HepG2 (cell line): ENCODE data around the gene SIN3A. TPM values are rescaled to one million over a fixed set of nuclear protein-coding genes. Genes with fewer than 3 reads are reported as not detected.

Source experiments
- DNMT3B ChIP-seq: conservative IDR thresholded peaks from 2 replicates; pipeline ENCODE4 v1.6.1; 2016; ENCODE audit warnings: missing biosample characterization, control low read depth
- MEIS1 ChIP-seq: sonication (generic); formaldehyde crosslinking; IDR thresholded peaks from 2 replicates; pipeline ENCODE4 v1.9.0; 2021; ENCODE audit warnings: mild to moderate bottlenecking, missing genetic modification reagents, moderate library complexity, borderline replicate concordance
- SIN3A ChIP-seq: IDR thresholded peaks from 2 replicates; pipeline ENCODE4 v1.6.1; 2011; ENCODE audit warnings: low read depth, mild to moderate bottlenecking, control low read depth, low read length, borderline replicate concordance
- SMAD9 ChIP-seq: sonication (generic); formaldehyde crosslinking; IDR thresholded peaks from 2 replicates; pipeline ENCODE4 v1.5.1; 2020; ENCODE audit warnings: mild to moderate bottlenecking, missing genetic modification reagents
- SPEN ChIP-seq: sonication (generic); formaldehyde crosslinking; IDR thresholded peaks from 2 replicates; pipeline ENCODE4 v1.5.1; 2020; ENCODE audit warnings: low read depth, mild to moderate bottlenecking, missing genetic modification reagents
- TGIF2 ChIP-seq: IDR thresholded peaks from 2 replicates; pipeline ENCODE4 v1.6.1; 2016; ENCODE audit warnings: control low read depth, missing compliant biosample characterization
- U2AF2 ChIP-seq: fragments of 200-400 bp; formaldehyde crosslinking; IDR thresholded peaks from 2 replicates; pipeline ENCODE4 v1.6.1; 2017; ENCODE audit warnings: low read depth, mild to moderate bottlenecking, low read length
- ZNF251 ChIP-seq: sonication (generic); formaldehyde crosslinking; IDR thresholded peaks from 2 replicates; pipeline ENCODE4 v1.9.0; 2021; ENCODE audit warnings: mild to moderate bottlenecking, missing genetic modification reagents
- ZNF605 ChIP-seq: sonication (generic); formaldehyde crosslinking; IDR thresholded peaks from 2 replicates; pipeline ENCODE4 v1.8.0; 2022; ENCODE audit warnings: mild to moderate bottlenecking, missing genetic modification reagents
- ZNF629 ChIP-seq: sonication (generic); formaldehyde crosslinking; conservative IDR thresholded peaks from 2 replicates; pipeline ENCODE4 v1.5.0; 2020; ENCODE audit warnings: missing genetic modification reagents
- ZNF709 ChIP-seq: sonication (generic); formaldehyde crosslinking; IDR thresholded peaks from 2 replicates; pipeline ENCODE4 v1.5.0; 2020; ENCODE audit warnings: mild to moderate bottlenecking, missing genetic modification reagents
- polyA plus RNA-seq, 8 experiments: library from polyadenylated mRNA; depleted of rRNA in 3 of 8; stranded (reverse) in 7 of 8; unstranded in 1 of 8; fragments of >200 nt; fragmentation: Illumina TruSeq in 4 of 8; extraction: Trizol in 4 of 8; gene quantifications; 2 replicates each; pipeline versions ENCODE4 v1.2.1 to v1.2.3, GENCODE V29; 2011 to 2016; ENCODE audit warnings: low read depth in 4 of 8, missing spikeins in 1 of 8, mixed read lengths in 1 of 8; ENCODE audit not compliant: insufficient read depth in 1 of 8
- total RNA-seq, 5 experiments: library from RNA; depleted of rRNA; stranded (reverse); fragments of >200 nt; fragmentation: Illumina TruSeq; extraction: Trizol; gene quantifications; 2 replicates each; pipeline ENCODE4 v1.2.3, GENCODE V29; 2016; ENCODE audit warnings: low read depth in 1 of 5
- TF ChIP-seq, protein P1 (sequence below): sonication (generic); formaldehyde crosslinking; IDR thresholded peaks from 2 replicates; pipeline ENCODE4 v1.8.1; 2023; ENCODE audit warnings: mild to moderate bottlenecking, missing genetic modification reagents
- TF ChIP-seq, protein P2 (sequence below): sonication (generic); formaldehyde crosslinking; IDR thresholded peaks from 2 replicates; pipeline ENCODE4 v1.4.0; 2020; ENCODE audit warnings: missing genetic modification reagents
- TF ChIP-seq, protein P3 (sequence below): IDR thresholded peaks from 2 replicates; pipeline ENCODE4 v1.6.1; 2016; ENCODE audit warnings: low read depth, control low read depth
- TF ChIP-seq, protein P4 (sequence below), 2 experiments: sonication (generic) in 1 of 2; formaldehyde crosslinking in 1 of 2; IDR thresholded peaks; 2 replicates each; pipeline versions ENCODE4 v1.4.0 to v1.6.1; 2016 to 2020; ENCODE audit warnings: borderline replicate concordance in 1 of 2, low read depth in 1 of 2, mild to moderate bottlenecking in 1 of 2, missing genetic modification reagents in 1 of 2
- TF ChIP-seq, protein P5 (sequence below): IDR thresholded peaks from 2 replicates; pipeline ENCODE4 v1.6.1; 2016; ENCODE audit warnings: mild to moderate bottlenecking

Gene SIN3A
- total and polyA plus RNA-seq, 2 of the 13 experiments (the other 11 are each of a cell fraction or from before 2014, with no cell fraction given) = 16.1 to 28.1 TPM

DNA sequence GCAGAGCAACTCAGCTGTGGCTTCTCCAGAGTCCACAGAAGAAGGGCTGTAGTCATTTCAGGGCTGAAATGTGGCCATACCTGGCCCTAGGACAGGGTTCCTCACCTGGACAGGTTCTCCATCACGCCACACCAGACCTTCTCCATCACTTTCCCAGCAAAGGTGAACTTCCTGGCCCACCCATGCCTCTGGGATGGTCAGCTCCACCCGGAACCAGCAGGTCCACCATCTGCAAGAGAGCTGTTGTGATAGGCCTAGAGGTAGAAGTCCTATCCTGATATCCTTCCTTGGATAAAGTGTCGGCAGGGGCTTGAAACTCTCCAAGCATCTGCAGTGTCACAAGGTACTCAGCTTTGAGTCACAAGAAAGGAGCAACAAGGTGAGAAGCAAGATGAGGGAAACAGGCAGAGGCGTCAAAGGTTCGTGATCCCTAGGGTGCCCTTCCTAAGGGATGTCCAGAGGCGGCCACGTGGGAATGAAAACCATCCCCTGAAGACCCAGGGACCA, 84.0 kb downstream of the SIN3A start (continued):
- no peak for TF ChIP-seq MEIS1 (CRISPR knock-in tag)
- TF ChIP-seq ZNF251 (CRISPR knock-in tag) = 0 out of 2 replicates have a peak, but pooled peaks have one; percentile 30
- TF ChIP-seq, protein P1, sequence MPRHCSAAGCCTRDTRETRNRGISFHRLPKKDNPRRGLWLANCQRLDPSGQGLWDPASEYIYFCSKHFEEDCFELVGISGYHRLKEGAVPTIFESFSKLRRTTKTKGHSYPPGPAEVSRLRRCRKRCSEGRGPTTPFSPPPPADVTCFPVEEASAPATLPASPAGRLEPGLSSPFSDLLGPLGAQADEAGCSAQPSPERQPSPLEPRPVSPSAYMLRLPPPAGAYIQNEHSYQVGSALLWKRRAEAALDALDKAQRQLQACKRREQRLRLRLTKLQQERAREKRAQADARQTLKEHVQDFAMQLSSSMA = peak; percentile 81; the same call in 1 of the 2 replicates
- TF ChIP-seq, protein P2, sequence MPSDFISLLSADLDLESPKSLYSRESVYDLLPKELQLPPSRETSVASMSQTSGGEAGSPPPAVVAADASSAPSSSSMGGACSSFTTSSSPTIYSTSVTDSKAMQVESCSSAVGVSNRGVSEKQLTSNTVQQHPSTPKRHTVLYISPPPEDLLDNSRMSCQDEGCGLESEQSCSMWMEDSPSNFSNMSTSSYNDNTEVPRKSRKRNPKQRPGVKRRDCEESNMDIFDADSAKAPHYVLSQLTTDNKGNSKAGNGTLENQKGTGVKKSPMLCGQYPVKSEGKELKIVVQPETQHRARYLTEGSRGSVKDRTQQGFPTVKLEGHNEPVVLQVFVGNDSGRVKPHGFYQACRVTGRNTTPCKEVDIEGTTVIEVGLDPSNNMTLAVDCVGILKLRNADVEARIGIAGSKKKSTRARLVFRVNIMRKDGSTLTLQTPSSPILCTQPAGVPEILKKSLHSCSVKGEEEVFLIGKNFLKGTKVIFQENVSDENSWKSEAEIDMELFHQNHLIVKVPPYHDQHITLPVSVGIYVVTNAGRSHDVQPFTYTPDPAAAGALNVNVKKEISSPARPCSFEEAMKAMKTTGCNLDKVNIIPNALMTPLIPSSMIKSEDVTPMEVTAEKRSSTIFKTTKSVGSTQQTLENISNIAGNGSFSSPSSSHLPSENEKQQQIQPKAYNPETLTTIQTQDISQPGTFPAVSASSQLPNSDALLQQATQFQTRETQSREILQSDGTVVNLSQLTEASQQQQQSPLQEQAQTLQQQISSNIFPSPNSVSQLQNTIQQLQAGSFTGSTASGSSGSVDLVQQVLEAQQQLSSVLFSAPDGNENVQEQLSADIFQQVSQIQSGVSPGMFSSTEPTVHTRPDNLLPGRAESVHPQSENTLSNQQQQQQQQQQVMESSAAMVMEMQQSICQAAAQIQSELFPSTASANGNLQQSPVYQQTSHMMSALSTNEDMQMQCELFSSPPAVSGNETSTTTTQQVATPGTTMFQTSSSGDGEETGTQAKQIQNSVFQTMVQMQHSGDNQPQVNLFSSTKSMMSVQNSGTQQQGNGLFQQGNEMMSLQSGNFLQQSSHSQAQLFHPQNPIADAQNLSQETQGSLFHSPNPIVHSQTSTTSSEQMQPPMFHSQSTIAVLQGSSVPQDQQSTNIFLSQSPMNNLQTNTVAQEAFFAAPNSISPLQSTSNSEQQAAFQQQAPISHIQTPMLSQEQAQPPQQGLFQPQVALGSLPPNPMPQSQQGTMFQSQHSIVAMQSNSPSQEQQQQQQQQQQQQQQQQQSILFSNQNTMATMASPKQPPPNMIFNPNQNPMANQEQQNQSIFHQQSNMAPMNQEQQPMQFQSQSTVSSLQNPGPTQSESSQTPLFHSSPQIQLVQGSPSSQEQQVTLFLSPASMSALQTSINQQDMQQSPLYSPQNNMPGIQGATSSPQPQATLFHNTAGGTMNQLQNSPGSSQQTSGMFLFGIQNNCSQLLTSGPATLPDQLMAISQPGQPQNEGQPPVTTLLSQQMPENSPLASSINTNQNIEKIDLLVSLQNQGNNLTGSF = 0 out of 2 replicates have a peak, but pooled peaks have one; percentile 43
- peak; percentile 2; the same call in 1 of the 2 replicates for TF ChIP-seq ZNF629 (CRISPR knock-in tag)
- TF ChIP-seq, protein P3, sequence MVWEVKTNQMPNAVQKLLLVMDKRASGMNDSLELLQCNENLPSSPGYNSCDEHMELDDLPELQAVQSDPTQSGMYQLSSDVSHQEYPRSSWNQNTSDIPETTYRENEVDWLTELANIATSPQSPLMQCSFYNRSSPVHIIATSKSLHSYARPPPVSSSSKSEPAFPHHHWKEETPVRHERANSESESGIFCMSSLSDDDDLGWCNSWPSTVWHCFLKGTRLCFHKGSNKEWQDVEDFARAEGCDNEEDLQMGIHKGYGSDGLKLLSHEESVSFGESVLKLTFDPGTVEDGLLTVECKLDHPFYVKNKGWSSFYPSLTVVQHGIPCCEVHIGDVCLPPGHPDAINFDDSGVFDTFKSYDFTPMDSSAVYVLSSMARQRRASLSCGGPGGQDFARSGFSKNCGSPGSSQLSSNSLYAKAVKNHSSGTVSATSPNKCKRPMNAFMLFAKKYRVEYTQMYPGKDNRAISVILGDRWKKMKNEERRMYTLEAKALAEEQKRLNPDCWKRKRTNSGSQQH = no peak
- no peak for TF ChIP-seq ZNF709 (CRISPR knock-in tag)
- no peak for TF ChIP-seq SMAD9
- peak; percentile 17; the same call in 1 of the 2 replicates for TF ChIP-seq ZNF605
- no peak for TF ChIP-seq U2AF2
- TF ChIP-seq, protein P4, sequence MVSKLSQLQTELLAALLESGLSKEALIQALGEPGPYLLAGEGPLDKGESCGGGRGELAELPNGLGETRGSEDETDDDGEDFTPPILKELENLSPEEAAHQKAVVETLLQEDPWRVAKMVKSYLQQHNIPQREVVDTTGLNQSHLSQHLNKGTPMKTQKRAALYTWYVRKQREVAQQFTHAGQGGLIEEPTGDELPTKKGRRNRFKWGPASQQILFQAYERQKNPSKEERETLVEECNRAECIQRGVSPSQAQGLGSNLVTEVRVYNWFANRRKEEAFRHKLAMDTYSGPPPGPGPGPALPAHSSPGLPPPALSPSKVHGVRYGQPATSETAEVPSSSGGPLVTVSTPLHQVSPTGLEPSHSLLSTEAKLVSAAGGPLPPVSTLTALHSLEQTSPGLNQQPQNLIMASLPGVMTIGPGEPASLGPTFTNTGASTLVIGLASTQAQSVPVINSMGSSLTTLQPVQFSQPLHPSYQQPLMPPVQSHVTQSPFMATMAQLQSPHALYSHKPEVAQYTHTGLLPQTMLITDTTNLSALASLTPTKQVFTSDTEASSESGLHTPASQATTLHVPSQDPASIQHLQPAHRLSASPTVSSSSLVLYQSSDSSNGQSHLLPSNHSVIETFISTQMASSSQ (IDR thresholded peaks at IDR 0.05; ENCODE audit: low read depth) = no peak
- TF ChIP-seq, protein P4 (CRISPR knock-in tag; IDR thresholded peaks at IDR 0.05; ENCODE audit: borderline replicate concordance) = 0 out of 2 replicates have a peak, but pooled peaks have one; percentile 32
- TF ChIP-seq SPEN (CRISPR knock-in tag) = no peak
- TF ChIP-seq, protein P5, sequence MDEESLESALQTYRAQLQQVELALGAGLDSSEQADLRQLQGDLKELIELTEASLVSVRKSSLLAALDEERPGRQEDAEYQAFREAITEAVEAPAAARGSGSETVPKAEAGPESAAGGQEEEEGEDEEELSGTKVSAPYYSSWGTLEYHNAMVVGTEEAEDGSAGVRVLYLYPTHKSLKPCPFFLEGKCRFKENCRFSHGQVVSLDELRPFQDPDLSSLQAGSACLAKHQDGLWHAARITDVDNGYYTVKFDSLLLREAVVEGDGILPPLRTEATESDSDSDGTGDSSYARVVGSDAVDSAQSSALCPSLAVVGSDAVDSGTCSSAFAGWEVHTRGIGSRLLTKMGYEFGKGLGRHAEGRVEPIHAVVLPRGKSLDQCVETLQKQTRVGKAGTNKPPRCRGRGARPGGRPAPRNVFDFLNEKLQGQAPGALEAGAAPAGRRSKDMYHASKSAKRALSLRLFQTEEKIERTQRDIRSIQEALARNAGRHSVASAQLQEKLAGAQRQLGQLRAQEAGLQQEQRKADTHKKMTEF = no peak
- TF ChIP-seq DNMT3B (CRISPR knock-in tag) = 0 out of 2 replicates have a peak, but pooled peaks have one; percentile 41
- TF ChIP-seq TGIF2 (CRISPR knock-in tag) = 0 out of 2 replicates have a peak, but pooled peaks have one; percentile 45
- TF ChIP-seq SIN3A = no peak
